Measurements from ENCODE around the gene HYAL2.

Gene HYAL2

DNA sequence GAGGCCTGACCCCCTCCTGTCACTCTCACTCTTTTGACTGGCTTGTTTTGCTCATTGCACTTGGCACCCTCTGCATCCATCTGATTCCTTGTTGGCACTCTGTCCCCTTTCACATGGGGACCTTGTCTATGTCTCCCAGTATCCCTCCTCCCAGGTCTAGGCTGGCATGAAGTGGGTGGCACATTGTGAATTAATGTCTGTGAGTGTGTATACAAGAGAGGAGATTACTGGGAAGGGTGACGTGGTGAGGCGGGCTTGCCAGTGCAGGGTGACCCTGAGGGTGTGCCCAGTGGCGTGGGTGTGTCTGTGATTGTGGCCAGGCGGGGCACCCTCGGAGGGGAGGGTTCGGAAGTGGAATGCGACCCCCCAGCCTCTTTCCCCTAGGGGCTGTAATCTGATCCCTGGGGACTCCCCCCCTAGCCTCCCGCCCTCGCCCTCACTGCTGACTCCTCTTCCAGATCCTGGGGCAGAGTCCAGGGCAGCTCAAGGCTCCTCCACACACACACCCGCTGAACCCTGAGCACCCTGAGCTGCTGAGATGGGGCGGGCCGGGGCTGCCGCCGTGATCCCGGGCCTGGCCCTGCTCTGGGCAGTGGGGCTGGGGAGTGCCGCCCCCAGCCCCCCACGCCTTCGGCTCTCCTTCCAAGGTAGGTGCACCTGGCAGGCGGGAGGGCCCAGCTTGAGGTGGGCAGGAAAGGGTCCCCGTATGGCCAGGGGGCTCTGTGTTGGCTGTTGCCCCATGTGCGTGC is 53.7 kb downstream of the HYAL2 start, which contains the start of gene SEMA3B:
TSS of gene SEMA3B (plus strand) at position 445 of the 749 bp plus-strand sequence. CDS start at position 539, 94 bp downstream.
- DNase-seq = no peak

DNA sequence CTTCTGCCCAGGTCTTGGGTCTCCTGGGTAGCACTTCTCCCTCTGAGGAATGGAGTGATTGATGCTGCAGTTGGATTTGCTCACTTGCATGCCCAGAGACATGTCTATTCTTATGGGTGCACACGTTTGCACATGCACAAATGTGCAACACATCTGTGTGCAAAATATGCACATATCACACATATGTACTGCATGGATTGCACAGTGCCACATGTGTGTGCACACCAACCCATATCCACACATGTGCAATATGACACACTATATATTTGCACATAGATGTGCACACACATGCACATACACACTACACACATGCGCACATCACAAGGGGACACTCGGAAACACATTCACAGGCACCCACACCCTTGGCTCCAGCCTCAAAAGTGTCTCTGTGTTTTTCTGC is 54.3 kb downstream of the HYAL2 start:
- no peak for DNase-seq

Data from GDM1 (cell line).